Panc1 (cell line): Measurements from ENCODE around the gene CACNA1E. TPM values are rescaled to one million over a fixed set of nuclear protein-coding genes. Genes with fewer than 3 reads are reported as not detected.

Experiments
- ATAC-seq: fragments of 200-7000 bp; cut with Tn5 transposase; 2 replicates; pipeline ENCODE4 v1.9.1; 2020; ENCODE audit warnings: mild to moderate bottlenecking, moderate library complexity
- BruUV-seq: library from RNA; stranded (reverse); fragments of 400-500 nt; replicated peaks from 2 replicates; lab custom pipeline; 2021; lab: Mats Ljungman, UMichigan
- CTCF ChIA-PET: fragments of 300-600 bp; sonication (Branson Sonifier 250); formaldehyde crosslinking; loops from one replicate; lab custom pipeline; 2022; ENCODE audit warnings: antibody characterized with exemption; lab: Charles Lee
- POLR2A ChIA-PET: fragments of 300-600 bp; sonication (Branson Sonifier 250); formaldehyde crosslinking; loops from one replicate; lab custom pipeline; 2022; ENCODE audit warnings: antibody characterized with exemption; lab: Charles Lee
- DNase-seq: peaks from one replicate; pipeline ENCODE4 v3.0.0-alpha.2; 2010; ENCODE audit warnings: low read depth, low spot score
- H3K27ac ChIP-seq: 2 replicates; pipeline ENCODE4 v1.5.1; 2011; ENCODE audit warnings: mild to moderate bottlenecking, low read length, inconsistent platforms
- H3K27me3 ChIP-seq: fragments of 200-500 bp; sonication (Bioruptor generic); 2 replicates; pipeline ENCODE4 v1.6.0; 2014; ENCODE audit warnings: low read length, inconsistent platforms; ENCODE audit not compliant: control insufficient read depth, insufficient read depth
- H3K36me3 ChIP-seq: fragments of 200-500 bp; sonication (Bioruptor generic); 2 replicates; pipeline ENCODE4 v1.5.1; 2014; ENCODE audit warnings: inconsistent platforms, mild to moderate bottlenecking, low read length, moderate library complexity; ENCODE audit not compliant: control insufficient read depth, insufficient read depth
- H3K4me1 ChIP-seq: 2 replicates; pipeline ENCODE4 v1.5.1; 2011; ENCODE audit warnings: inconsistent platforms, mild to moderate bottlenecking, low read length, moderate library complexity; ENCODE audit not compliant: control insufficient read depth, insufficient read depth
- H3K4me3 ChIP-seq, 2 experiments: 2 replicates each; pipeline ENCODE4 v1.5.1; 2011 to 2012; ENCODE audit warnings: low read depth in 2 of 2, low read length in 2 of 2, mild to moderate bottlenecking in 2 of 2, inconsistent platforms in 1 of 2, moderate library complexity in 1 of 2
- H3K9me3 ChIP-seq: fragments of 200-500 bp; sonication (Bioruptor generic); 2 replicates; pipeline ENCODE4 v1.5.1; 2014; ENCODE audit warnings: low read depth, mild to moderate bottlenecking, inconsistent platforms, low read length, moderate library complexity; ENCODE audit not compliant: control insufficient read depth, insufficient read depth
- CTCF ChIP-seq: fragments of 450-650 bp; IDR thresholded peaks from 2 replicates; pipeline ENCODE4 v1.5.1; 2017; ENCODE audit warnings: mild to moderate bottlenecking
- POLR2AphosphoS5 ChIP-seq: IDR thresholded peaks from 2 replicates; pipeline ENCODE4 v1.6.1; 2012; ENCODE audit warnings: mild to moderate bottlenecking, low read depth, low read length, moderate library complexity
- SIN3A ChIP-seq: IDR thresholded peaks from 2 replicates; pipeline ENCODE4 v1.6.1; 2012; ENCODE audit warnings: low read depth, mild to moderate bottlenecking, low read length, moderate library complexity, borderline replicate concordance; ENCODE audit not compliant: insufficient read depth
- TCF7L2 ChIP-seq: IDR thresholded peaks from 2 replicates; pipeline ENCODE4 v1.6.1; 2011; ENCODE audit warnings: mild to moderate bottlenecking, low read depth, low read length, inconsistent platforms
- in situ Hi-C: cut with HindIII; loops from 2 replicates; pipeline ENCODE4 v1.10.0; 2016; ENCODE audit warnings: low sequenced_read_pairs, low pct_unique_long_range_greater_than_20kb
- intact Hi-C: fragments of 100-400 bp; cut with micrococcal nuclease; formaldehyde crosslinking; loops from one replicate; pipeline ENCODE4 v1.10.0; 2022; ENCODE audit not compliant: unreplicated experiment
- total RNA-seq: library from RNA; stranded (reverse); gene quantifications from one replicate; pipeline ENCODE4 v1.2.1, GENCODE V29; 2021; ENCODE audit not compliant: unreplicated experiment
- TF ChIP-seq, protein P1 (sequence below), 2 experiments: IDR thresholded peaks; 2 replicates each; pipeline ENCODE4 v1.6.1; 2011 to 2012; ENCODE audit warnings: low read depth in 2 of 2, control low read depth in 1 of 2, low read length in 1 of 2, mild to moderate bottlenecking in 1 of 2, moderate library complexity in 1 of 2; ENCODE audit not compliant: insufficient read depth in 1 of 2

The CACNA1E gene
- total RNA-seq, 1 experiment from 2014 or later: not detected

DNA sequence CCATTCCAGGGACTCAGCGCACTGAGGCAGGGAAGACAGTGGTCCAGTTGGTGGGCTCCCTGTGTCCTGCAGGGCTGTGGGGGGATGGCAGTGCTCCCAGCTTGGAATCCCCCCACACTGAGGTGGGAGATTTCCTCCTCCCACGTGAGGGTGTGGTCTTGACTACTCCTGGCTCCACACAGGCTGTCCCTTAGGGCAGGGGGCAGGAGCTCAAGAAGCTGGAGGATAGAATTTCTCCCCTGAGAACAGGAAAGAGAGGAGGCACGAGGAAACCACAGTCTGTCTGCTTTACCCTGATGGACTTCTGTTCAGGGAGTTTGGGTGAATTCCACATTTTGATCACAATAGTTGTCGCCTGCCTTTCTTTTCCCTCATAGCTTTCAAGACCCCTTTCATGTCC lies 62.1 kb downstream of the CACNA1E start:
- Histone ChIP-seq H3K4me1 (no peaks in the 10 kb centered on the region), H3K27ac (no peak overlapping the region), H3K4me3 (no peak overlapping the region), H3K9me3 (no peaks in the 10 kb centered on the region), H3K27me3 (no peaks in the 10 kb centered on the region), H3K36me3 (no peaks in the 10 kb centered on the region)
- CTCF ChIA-PET: no interaction called here
- DNase-seq (no peak), ATAC-seq (no peak)
- intact Hi-C loops (no loop called here), in situ Hi-C loops (no loop called here)
- no TSS peak for BruUV-seq
- no peak for TF ChIP-seq TCF7L2
- TF ChIP-seq POLR2AphosphoS5: no peak
- no peak for TF ChIP-seq SIN3A
- TF ChIP-seq CTCF: no peak
- TF ChIP-seq, protein P1, sequence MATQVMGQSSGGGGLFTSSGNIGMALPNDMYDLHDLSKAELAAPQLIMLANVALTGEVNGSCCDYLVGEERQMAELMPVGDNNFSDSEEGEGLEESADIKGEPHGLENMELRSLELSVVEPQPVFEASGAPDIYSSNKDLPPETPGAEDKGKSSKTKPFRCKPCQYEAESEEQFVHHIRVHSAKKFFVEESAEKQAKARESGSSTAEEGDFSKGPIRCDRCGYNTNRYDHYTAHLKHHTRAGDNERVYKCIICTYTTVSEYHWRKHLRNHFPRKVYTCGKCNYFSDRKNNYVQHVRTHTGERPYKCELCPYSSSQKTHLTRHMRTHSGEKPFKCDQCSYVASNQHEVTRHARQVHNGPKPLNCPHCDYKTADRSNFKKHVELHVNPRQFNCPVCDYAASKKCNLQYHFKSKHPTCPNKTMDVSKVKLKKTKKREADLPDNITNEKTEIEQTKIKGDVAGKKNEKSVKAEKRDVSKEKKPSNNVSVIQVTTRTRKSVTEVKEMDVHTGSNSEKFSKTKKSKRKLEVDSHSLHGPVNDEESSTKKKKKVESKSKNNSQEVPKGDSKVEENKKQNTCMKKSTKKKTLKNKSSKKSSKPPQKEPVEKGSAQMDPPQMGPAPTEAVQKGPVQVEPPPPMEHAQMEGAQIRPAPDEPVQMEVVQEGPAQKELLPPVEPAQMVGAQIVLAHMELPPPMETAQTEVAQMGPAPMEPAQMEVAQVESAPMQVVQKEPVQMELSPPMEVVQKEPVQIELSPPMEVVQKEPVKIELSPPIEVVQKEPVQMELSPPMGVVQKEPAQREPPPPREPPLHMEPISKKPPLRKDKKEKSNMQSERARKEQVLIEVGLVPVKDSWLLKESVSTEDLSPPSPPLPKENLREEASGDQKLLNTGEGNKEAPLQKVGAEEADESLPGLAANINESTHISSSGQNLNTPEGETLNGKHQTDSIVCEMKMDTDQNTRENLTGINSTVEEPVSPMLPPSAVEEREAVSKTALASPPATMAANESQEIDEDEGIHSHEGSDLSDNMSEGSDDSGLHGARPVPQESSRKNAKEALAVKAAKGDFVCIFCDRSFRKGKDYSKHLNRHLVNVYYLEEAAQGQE (IDR thresholded peaks at IDR 0.05; ENCODE audit: insufficient read depth in 1 of 2, low read depth in 2 of 2, low read length in 1 of 2): no peak
- POLR2A ChIA-PET: no interaction called here

DNA sequence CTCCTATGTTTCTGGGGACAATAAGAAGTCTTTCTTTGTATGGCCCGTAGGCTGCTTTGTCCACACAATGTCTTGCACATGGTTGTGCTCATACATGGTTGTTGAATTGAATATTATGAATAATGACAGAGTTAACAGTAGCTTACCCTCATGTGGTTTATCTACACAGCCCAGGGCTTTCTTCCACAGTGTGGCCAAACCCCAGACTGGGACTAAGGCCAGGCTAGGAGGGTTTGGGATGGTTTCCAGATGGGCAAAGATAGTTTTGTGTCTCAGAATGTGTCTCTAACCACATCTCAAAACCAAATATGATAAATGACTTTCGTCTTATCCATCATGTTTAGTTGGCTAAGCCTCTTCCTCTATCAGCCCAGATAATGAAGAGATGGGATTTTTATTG lies 65.2 kb downstream of the CACNA1E start:
- DNase-seq: no peak
- no peak overlapping the region for H3K27ac ChIP-seq
- no peaks in the 10 kb centered on the region for H3K9me3 ChIP-seq
- H3K4me3 ChIP-seq: no peak overlapping the region
- ChIA-PET POLR2A (no interaction called here), CTCF (no interaction called here)
- in situ Hi-C loops: no loop called here
- H3K27me3 ChIP-seq: no peaks in the 10 kb centered on the region
- no peaks in the 10 kb centered on the region for H3K4me1 ChIP-seq
- no peak for ATAC-seq
- BruUV-seq: no TSS peak
- H3K36me3 ChIP-seq: no peaks in the 10 kb centered on the region
- TF ChIP-seq SIN3A (no peak), TCF7L2 (no peak), CTCF (no peak), POLR2AphosphoS5 (no peak)
- TF ChIP-seq, protein P1 (IDR thresholded peaks at IDR 0.05; ENCODE audit: insufficient read depth in 1 of 2, low read depth in 2 of 2, low read length in 1 of 2): no peak
- intact Hi-C loops: no loop called here
